NT2/D1 (cell line): ENCODE results near the gene IL32.

ENCODE experiments used
- DNase-seq: peaks from one replicate; pipeline ENCODE4 v3.0.0-alpha.2; 2011; ENCODE audit warnings: low read depth, low spot score
- H3K27me3 ChIP-seq: 2 replicates; pipeline ENCODE4 v1.6.0; 2011; ENCODE audit warnings: mild to moderate bottlenecking; ENCODE audit not compliant: insufficient read length, insufficient read depth
- H3K36me3 ChIP-seq: 2 replicates; pipeline ENCODE4 v1.6.1; 2011; ENCODE audit warnings: mild to moderate bottlenecking, low read length, mixed read lengths; ENCODE audit not compliant: insufficient read depth, insufficient read length
- H3K4me1 ChIP-seq: 2 replicates; pipeline ENCODE4 v1.5.1; 2011; ENCODE audit not compliant: insufficient read depth, insufficient read length
- H3K4me3 ChIP-seq: 2 replicates; pipeline ENCODE4 v1.5.1; 2011; ENCODE audit warnings: low read depth; ENCODE audit not compliant: insufficient read length
- H3K9ac ChIP-seq: 2 replicates; pipeline ENCODE4 v1.6.0; 2011; ENCODE audit warnings: low read depth; ENCODE audit not compliant: insufficient read length
- H3K9me3 ChIP-seq: 2 replicates; pipeline ENCODE4 v1.5.1; 2011; ENCODE audit warnings: mild to moderate bottlenecking, low read length; ENCODE audit not compliant: insufficient read depth
- SUZ12 ChIP-seq: IDR thresholded peaks from 2 replicates; pipeline ENCODE4 v1.6.1; 2011; ENCODE audit not compliant: insufficient read length, insufficient read depth; ENCODE audit errors: extremely low read depth
- YY1 ChIP-seq: IDR thresholded peaks from 2 replicates; pipeline ENCODE4 v1.6.1; 2011; ENCODE audit not compliant: insufficient read length, insufficient read depth
- ZNF274 ChIP-seq: IDR thresholded peaks from 2 replicates; pipeline ENCODE4 v1.6.1; 2011; ENCODE audit warnings: mild to moderate bottlenecking, low read depth, low read length

IL32 gene

DNA sequence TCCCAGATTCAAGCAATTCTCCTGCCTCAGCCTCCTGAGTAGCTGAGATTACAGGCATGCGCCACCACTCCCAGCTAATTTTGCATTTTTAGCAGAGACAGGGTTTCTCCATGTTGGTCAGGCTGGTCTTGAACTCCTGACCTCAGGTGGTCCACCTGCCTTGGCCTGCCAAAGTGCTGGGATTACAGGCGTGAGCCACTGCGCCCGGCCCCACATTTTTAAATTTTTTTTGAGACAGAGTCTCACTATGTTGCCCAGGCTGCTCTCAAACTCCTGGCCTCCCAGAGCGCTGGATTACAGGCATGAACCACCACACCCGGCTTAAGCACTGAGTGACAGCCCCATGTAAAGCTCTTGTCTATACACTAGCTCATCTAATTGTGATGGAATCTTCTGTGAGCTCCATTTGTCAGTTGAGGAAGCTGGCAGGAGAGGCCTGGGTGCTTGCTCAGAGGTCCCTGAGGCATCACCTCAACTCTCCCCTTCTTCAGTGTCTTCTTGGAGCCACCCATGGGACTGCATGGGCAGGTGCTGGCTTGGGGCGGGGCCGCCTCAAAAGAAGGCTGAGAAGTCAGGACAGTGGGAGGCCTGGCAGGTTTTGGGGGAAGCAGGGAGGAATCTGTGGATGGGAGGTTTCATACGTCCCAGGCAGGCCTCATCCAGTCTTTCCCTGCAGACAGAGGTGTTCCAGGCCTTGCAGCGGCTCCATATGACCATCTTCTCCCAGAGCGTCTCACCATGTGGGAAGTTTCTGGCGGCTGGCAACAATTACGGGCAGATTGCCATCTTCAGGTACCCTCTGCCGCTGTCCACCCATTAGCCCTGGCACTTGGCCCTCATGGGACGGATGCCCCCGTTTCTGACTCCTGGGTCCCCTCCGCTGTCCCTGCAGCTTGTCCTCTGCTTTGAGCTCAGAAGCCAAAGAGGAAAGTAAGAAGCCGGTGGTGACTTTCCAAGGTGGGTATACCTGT lies 40.1 kb upstream of the IL32 start:
- peaks cover 21% of the 10 kb centered on the region for H3K4me1 ChIP-seq
- peaks cover 47% of the 10 kb centered on the region for H3K36me3 ChIP-seq
- H3K27me3 ChIP-seq = peaks cover 7% of the 10 kb centered on the region

DNA sequence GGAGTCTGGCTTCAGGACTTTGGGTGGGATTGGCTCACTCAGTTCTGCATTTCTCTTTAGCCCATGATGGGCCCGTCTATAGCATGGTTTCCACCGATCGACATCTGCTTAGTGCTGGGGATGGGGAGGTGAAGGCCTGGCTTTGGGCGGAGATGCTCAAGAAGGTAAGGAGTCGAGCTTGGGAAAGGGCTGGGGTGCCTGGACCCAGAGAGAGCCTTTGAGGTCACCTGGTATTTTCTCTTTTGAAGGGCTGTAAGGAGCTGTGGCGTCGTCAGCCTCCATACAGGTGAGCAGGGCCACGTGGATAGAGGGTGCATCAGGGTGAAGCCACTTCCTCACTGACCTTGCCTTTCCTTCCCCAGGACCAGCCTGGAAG lies 39.4 kb upstream of the IL32 start:
- Histone ChIP-seq H3K9me3 (no peaks in the 10 kb centered on the region), H3K4me1 (peaks cover 24% of the 10 kb centered on the region), H3K9ac (no peak overlapping the region), H3K4me3 (no peak overlapping the region), H3K36me3 (peaks cover 47% of the 10 kb centered on the region), H3K27me3 (peaks cover 7% of the 10 kb centered on the region)
- TF ChIP-seq YY1 (no peak), SUZ12 (no peak), ZNF274 (no peak)
- DNase-seq = no peak

More for the DNA sequence above, 40.1 kb upstream of the IL32 start:
- no peak for DNase-seq
- Histone ChIP-seq H3K4me3 (no peak overlapping the region), H3K9me3 (no peaks in the 10 kb centered on the region), H3K9ac (no peak overlapping the region)
- TF ChIP-seq SUZ12 = no peak
- TF ChIP-seq YY1 = no peak
- TF ChIP-seq ZNF274 = no peak

DNA sequence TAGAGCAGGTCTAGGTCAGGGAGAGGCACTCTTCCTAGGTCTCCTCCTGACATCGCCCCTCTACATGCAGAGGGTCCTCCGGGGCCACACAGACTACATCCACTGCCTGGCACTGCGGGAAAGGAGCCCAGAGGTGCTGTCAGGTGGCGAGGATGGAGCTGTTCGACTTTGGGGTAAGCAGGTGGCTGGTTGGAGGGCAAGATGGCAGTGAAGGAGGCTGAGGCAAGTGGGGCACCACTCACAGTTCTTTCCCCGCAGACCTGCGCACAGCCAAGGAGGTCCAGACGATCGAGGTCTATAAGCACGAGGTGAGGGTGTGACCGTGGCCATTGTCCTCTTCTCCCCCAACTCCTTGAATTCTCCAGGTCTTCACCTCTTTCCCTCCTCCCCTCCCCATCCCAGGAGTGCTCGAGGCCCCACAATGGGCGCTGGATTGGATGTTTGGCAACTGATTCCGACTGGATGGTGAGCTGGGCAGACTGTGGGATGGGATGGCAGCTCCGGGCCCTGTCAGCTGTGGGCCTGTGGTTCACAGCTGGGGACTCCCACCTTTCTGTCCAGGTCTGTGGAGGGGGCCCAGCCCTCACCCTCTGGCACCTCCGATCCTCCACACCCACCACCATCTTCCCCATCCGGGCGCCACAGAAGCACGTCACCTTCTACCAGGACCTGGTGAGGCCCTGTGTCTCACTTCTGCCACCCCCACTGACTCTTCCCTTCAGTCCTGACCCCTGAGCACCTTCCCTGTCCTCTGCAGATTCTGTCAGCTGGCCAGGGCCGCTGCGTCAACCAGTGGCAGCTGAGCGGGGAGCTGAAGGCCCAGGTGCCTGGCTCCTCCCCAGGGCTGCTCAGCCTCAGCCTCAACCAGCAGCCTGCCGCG lies 38.6 kb upstream of the IL32 start:
- peaks cover 7% of the 10 kb centered on the region for H3K27me3 ChIP-seq
- no peak overlapping the region for H3K4me3 ChIP-seq
- no peak for TF ChIP-seq YY1
- TF ChIP-seq ZNF274 = no peak
- TF ChIP-seq SUZ12 = no peak
- peaks cover 43% of the 10 kb centered on the region for H3K36me3 ChIP-seq
- H3K9me3 ChIP-seq = no peaks in the 10 kb centered on the region
- peaks cover 28% of the 10 kb centered on the region for H3K4me1 ChIP-seq
- H3K9ac ChIP-seq = peak overlapping the region; percentile 54
- no peak for DNase-seq

DNA sequence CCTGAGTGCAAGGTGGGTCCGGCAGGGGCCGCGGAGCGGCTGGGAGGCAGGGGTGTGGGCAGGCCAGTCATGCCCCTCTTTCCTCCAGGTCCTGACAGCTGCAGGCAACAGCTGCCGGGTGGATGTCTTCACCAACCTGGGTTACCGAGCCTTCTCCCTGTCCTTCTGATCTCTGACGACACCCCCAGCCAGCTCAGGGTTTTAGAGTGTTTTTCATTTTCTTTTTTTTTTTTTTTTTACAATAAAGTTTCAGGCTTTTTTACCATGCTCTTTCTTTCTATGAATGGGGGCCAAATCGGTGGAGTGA lies 38.0 kb upstream of the IL32 start:
- no peak for TF ChIP-seq ZNF274
- no peak for TF ChIP-seq SUZ12
- TF ChIP-seq YY1 = no peak
- no peak for DNase-seq
- Histone ChIP-seq H3K27me3 (peaks cover 10% of the 10 kb centered on the region), H3K9me3 (no peaks in the 10 kb centered on the region), H3K4me3 (no peak overlapping the region), H3K36me3 (peaks cover 38% of the 10 kb centered on the region), H3K9ac (peak overlapping the region; percentile 54), H3K4me1 (peaks cover 31% of the 10 kb centered on the region)

DNA sequence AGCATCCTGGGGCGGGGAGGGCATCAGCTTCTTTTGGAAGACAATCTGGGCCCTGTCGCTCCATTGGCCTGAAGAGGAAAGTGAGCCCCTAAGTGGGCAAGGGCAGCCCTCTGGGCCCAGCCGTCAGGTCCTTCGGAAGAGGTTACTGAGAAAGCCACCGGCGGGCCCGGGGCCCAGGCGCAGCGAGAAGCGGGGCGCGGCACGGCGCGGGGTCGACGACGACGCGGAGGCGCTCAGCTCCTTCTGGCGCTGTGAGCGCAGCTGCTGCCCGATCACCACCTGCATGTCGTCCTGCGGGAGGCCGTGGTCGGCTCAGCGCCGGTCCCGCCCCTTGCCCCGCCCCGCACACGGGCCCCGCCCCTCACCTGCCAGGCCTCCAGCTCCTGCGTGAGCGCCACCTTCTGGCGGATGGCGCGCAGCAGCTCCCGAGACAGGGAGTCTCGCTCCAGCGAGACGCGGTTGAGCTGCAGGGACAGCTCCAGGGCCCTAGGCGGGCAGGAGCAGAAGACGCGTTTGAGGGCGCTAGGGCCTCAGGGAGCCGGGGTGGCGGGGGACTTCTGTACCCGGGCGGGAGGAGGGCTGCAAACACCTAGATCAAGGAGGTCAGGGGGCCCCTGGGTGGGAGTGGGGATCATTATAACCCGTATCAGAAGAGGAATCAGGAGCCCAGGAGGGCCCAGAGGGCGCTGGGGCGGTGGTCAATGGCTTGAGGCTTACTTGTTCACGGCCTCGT lies 37.3 kb upstream of the IL32 start:
- Histone ChIP-seq H3K9me3 (no peaks in the 10 kb centered on the region), H3K4me3 (no peak overlapping the region), H3K36me3 (peaks cover 32% of the 10 kb centered on the region), H3K9ac (peak overlapping the region; percentile 66), H3K4me1 (peaks cover 30% of the 10 kb centered on the region), H3K27me3 (peaks cover 10% of the 10 kb centered on the region)
- no peak for TF ChIP-seq YY1
- no peak for TF ChIP-seq ZNF274
- no peak for TF ChIP-seq SUZ12
- no peak for DNase-seq

DNA sequence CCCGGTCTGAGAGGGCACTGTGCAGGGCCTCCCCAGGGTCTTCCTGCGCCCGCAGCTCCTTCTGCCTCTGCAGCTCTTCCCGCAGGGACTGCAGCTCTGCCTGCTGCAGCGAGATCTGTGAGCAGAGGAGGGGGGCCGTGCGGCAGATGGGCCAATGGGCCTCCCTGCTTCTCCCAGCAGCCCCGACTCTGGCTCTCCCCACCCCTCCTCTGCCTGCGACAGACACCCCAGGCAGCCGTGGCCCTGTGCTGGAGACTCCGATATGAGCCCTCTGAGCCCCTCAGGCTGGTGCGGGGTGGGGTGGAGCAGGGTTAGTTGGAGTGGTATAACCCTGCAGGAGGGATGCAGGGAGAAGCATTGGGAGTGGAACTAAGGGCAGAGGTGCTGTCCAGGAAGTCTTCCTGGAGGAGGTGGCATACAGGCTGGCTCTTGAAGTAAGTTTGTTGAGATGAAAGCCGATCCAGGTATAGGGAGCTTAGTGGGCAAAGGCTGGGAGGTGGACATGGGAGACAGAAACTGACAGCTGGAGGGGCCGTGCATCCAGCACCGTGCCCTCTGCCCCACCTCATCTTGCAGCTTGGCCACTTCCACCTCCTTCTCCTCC lies 36.6 kb upstream of the IL32 start:
- peak overlapping the region; percentile 66 for H3K9ac ChIP-seq
- no peak overlapping the region for H3K4me3 ChIP-seq
- no peaks in the 10 kb centered on the region for H3K9me3 ChIP-seq
- DNase-seq = no peak
- H3K27me3 ChIP-seq = peaks cover 14% of the 10 kb centered on the region
- H3K36me3 ChIP-seq = peaks cover 29% of the 10 kb centered on the region
- peaks cover 30% of the 10 kb centered on the region for H3K4me1 ChIP-seq
- TF ChIP-seq ZNF274 (no peak), SUZ12 (no peak), YY1 (no peak)
